HepG2 (cell line): ENCODE results near the gene ZDHHC11. TPM values are rescaled to one million over a fixed set of nuclear protein-coding genes. Genes with fewer than 3 reads are reported as not detected.
A peak's percentile ranks its signal among the peaks of the same experiment; 100 is the strongest.
"Not testable (repeated sequence)": the region's sequence is repeated elsewhere in the genome, so short reads cannot be mapped to it uniquely, and the experiment has no call there.

ENCODE experiments used
- ATAC-seq: fragments of 200-7000 bp; cut with Tn5 transposase; 3 replicates; pipeline ENCODE4 v1.9.1; 2020; ENCODE audit warnings: mild to moderate bottlenecking, moderate library complexity
- BruUV-seq: library from RNA; stranded (reverse); fragments of 400-500 nt; replicated peaks from 2 replicates; lab custom pipeline; 2021; lab: Mats Ljungman, UMichigan
- CTCF ChIA-PET: fragments of 300-600 bp; formaldehyde crosslinking; extraction: SDS; loops from one replicate; lab custom pipeline; 2021; ENCODE audit warnings: low total read pairs, inconsistent platforms, low intra/inter-chr PET ratio; lab: Yijun Ruan, JAX
- POLR2A ChIA-PET: fragments of 350-600 bp; sonication (Branson Sonifier 250); formaldehyde crosslinking; loops from one replicate; lab custom pipeline; 2020; ENCODE audit warnings: antibody characterized with exemption, inconsistent platforms; lab: Yijun Ruan, JAX
- DNase-seq: peaks from one replicate; pipeline ENCODE4 v3.0.0-alpha.2; 2015; ENCODE audit warnings: low spot score
- FAIRE-seq: peaks from 3 replicates; lab custom pipeline; 2011; peaks lifted over from hg19 to GRCh38; lab: Jason Lieb, UNC
- H2AFZ ChIP-seq: one replicate; pipeline ENCODE4 v1.6.1; 2011; ENCODE audit warnings: low read length, inconsistent platforms
- H3K27ac ChIP-seq: fragments of 300-600 bp; 3 replicates; pipeline ENCODE4 v1.8.0; 2011; ENCODE audit warnings: mixed run types, mild to moderate bottlenecking, mixed read lengths, low read length, inconsistent platforms; ENCODE audit not compliant: insufficient read depth; ENCODE audit errors: extremely low read length
- H3K27me3 ChIP-seq, 2 experiments: fragments of 200-600 bp in 1 of 2; 2 replicates in 1 of 2; 3 replicates in 1 of 2; pipeline versions ENCODE4 v1.6.0 to v1.8.0; 2011; ENCODE audit warnings: low read length in 2 of 2, mild to moderate bottlenecking in 2 of 2, moderate library complexity in 2 of 2, inconsistent platforms in 1 of 2; ENCODE audit not compliant: insufficient read depth in 2 of 2, control insufficient read depth in 1 of 2
- H3K36me3 ChIP-seq, 2 experiments: fragments of 200-600 bp in 1 of 2; replicated peaks in 1 of 2; 2 replicates in 1 of 2; 3 replicates in 1 of 2; pipeline versions ENCODE4 v1.5.1 to v1.8.0; 2011; ENCODE audit warnings: low read length in 2 of 2, inconsistent platforms in 1 of 2; ENCODE audit not compliant: insufficient read depth in 2 of 2, control insufficient read depth in 1 of 2
- H3K4me1 ChIP-seq: 2 replicates; pipeline ENCODE4 v1.5.1; 2012; ENCODE audit warnings: low read length, inconsistent platforms; ENCODE audit not compliant: insufficient read depth
- H3K4me2 ChIP-seq: 2 replicates; pipeline ENCODE4 v1.6.0; 2011; ENCODE audit warnings: low read depth, low read length, inconsistent platforms
- H3K4me3 ChIP-seq, 3 experiments: fragments of 200-600 bp in 1 of 3; sonication (generic), shearing (Covaris generic) in 1 of 3; replicated peaks in 1 of 3; 2 replicates each; pipeline ENCODE4 v1.5.1; 2011 to 2016; ENCODE audit warnings: low read length in 3 of 3, inconsistent platforms in 2 of 3, low read depth in 2 of 3, mild to moderate bottlenecking in 2 of 3, control low read depth in 1 of 3, mixed read lengths in 1 of 3; ENCODE audit not compliant: insufficient read depth in 1 of 3
- H3K79me2 ChIP-seq: one replicate; pipeline ENCODE4 v1.6.1; 2011; ENCODE audit warnings: low read length, inconsistent platforms; ENCODE audit not compliant: insufficient read depth
- H3K9ac ChIP-seq: 2 replicates; pipeline ENCODE4 v1.6.0; 2011; ENCODE audit warnings: mild to moderate bottlenecking, low read depth, low read length, inconsistent platforms; ENCODE audit not compliant: insufficient read depth
- H3K9me3 ChIP-seq: 2 replicates; pipeline ENCODE4 v1.5.1; 2012; ENCODE audit warnings: mild to moderate bottlenecking, low read length
- H4K20me1 ChIP-seq: 2 replicates; pipeline ENCODE4 v1.6.0; 2011; ENCODE audit warnings: inconsistent platforms, mild to moderate bottlenecking, low read length, moderate library complexity; ENCODE audit not compliant: insufficient read depth
- CREB1 ChIP-seq, 2 experiments: fragments of 450-650 bp in 1 of 2; IDR thresholded peaks; 2 replicates each; pipeline ENCODE4 v1.6.1; 2016 to 2017; ENCODE audit warnings: control low read depth in 1 of 2, mild to moderate bottlenecking in 1 of 2, missing compliant biosample characterization in 1 of 2, missing genetic modification characterization in 1 of 2
- MBNL3 ChIP-seq: fragments of 250-450 bp; sonication (Bioruptor Pico); conservative IDR thresholded peaks from 2 replicates; pipeline ENCODE4 v1.8.0; 2022; ENCODE audit warnings: mild to moderate bottlenecking, inconsistent platforms
- TBX3 ChIP-seq: fragments of 450-650 bp; IDR thresholded peaks from 2 replicates; pipeline ENCODE4 v1.6.1; 2017; ENCODE audit warnings: antibody characterized with exemption, mild to moderate bottlenecking, inconsistent platforms, borderline replicate concordance
- ZMAT5 ChIP-seq: sonication (generic); formaldehyde crosslinking; IDR thresholded peaks from 2 replicates; pipeline ENCODE4 v1.5.0; 2020; ENCODE audit warnings: mild to moderate bottlenecking, low read depth, missing genetic modification reagents, borderline replicate concordance
- ZNF30 ChIP-seq: sonication (generic); formaldehyde crosslinking; IDR thresholded peaks from 2 replicates; pipeline ENCODE4 v1.5.0; 2020; ENCODE audit warnings: mild to moderate bottlenecking, missing genetic modification reagents
- ZNF737 ChIP-seq: sonication (generic); formaldehyde crosslinking; IDR thresholded peaks from 2 replicates; pipeline ENCODE4 v1.5.0; 2020; ENCODE audit warnings: missing genetic modification reagents, mild to moderate bottlenecking, borderline replicate concordance
- WGBS: methylation state at CpG from one replicate; pipeline ENCODE4 v1.1.6; 2017; ENCODE audit warnings: low lambda C conversion rate; 5-methylcytosine and 5-hydroxymethylcytosine counted together
- in situ Hi-C: cut with HindIII; loops from 2 replicates; pipeline ENCODE4 v1.10.0; 2017; ENCODE audit warnings: low pct_unique_long_range_greater_than_20kb; ENCODE audit not compliant: extremely low pct_ligation_motif_present
- intact Hi-C: fragments of 100-400 bp; cut with micrococcal nuclease; formaldehyde crosslinking; loops from one replicate; pipeline ENCODE4 v1.10.0; 2022; ENCODE audit not compliant: unreplicated experiment
- polyA plus RNA-seq, 8 experiments: library from polyadenylated mRNA; depleted of rRNA in 3 of 8; stranded (reverse) in 7 of 8; unstranded in 1 of 8; fragments of >200 nt; fragmentation: Illumina TruSeq in 4 of 8; extraction: Trizol in 4 of 8; gene quantifications; 2 replicates each; pipeline versions ENCODE4 v1.2.1 to v1.2.3, GENCODE V29; 2011 to 2016; ENCODE audit warnings: low read depth in 4 of 8, missing spikeins in 1 of 8, mixed read lengths in 1 of 8; ENCODE audit not compliant: insufficient read depth in 1 of 8
- total RNA-seq, 5 experiments: library from RNA; depleted of rRNA; stranded (reverse); fragments of >200 nt; fragmentation: Illumina TruSeq; extraction: Trizol; gene quantifications; 2 replicates each; pipeline ENCODE4 v1.2.3, GENCODE V29; 2016; ENCODE audit warnings: low read depth in 1 of 5

The ZDHHC11 gene
- total and polyA plus RNA-seq, 2 of the 13 experiments (the other 11 are each of a cell fraction or from before 2014, with no cell fraction given) = 2.1 to 4.0 TPM

DNA sequence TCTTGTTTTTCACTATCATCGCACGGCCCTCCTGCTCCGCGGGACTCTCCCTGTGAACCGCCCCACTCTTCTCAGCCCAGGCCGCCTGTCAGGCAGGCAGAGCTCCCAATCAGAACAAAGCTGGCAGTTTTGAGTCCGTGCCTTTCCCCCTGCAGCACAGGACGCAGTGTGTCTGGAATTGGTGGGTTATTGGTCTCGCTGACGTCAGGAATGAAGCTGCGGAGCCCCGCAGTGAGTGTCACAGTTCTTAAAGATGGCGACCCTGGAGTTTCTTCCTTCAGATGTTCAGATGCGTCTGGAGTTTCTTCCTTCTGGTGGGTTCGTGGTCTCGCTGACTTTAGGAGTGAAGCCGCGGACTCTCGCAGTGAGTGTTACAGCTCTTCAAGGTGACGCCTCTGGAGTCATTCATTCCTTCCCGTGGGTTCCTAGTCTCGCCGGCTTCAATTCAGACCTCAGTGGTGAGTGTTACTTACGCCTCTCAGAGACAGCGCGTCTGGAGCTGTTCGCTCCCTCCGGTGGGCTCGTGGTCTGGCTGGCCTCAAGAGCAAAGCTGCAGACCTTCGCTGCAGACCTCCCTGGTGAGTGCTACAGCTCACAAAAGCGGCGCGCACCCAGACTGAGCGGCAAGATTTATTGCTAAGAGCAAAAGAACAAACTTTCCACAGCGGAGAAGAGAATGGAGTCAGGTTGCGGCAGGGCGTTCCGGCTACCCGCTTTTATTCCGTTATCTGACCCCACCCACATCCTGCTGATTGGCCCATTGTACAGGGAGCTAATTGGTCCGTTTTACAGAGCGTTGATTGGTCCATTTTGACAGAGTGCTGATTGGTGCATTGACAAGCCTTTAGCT, 73.7 kb downstream of the ZDHHC11 start:
- Histone ChIP-seq H3K79me2 (no peaks in the 10 kb centered on the region), H3K4me3 (no peak overlapping the region), H3K4me2 (no peak overlapping the region), H3K9me3 (no peaks in the 10 kb centered on the region), H4K20me1 (no peaks in the 10 kb centered on the region), H3K27ac (no peak overlapping the region)
- no peak for DNase-seq
- ChIA-PET POLR2A (no interaction called here), CTCF (no interaction called here)
- intact Hi-C loops (no loop called here), in situ Hi-C loops (loop anchor here (10.0 kb wide), 1 partner anchor 92 kb away; no protein-coding TSS in a partner anchor)
- FAIRE-seq = no peak
- ATAC-seq = no peak
- BruUV-seq = no TSS peak
- TF ChIP-seq CREB1 (IDR thresholded peaks at IDR 0.05) = peak; percentile 78
- no peak for TF ChIP-seq CREB1 (CRISPR knock-in tag; IDR thresholded peaks at IDR 0.05)
- no peak for TF ChIP-seq ZMAT5
- TF ChIP-seq, all 625 proteins: peak for 1
- 65% methylated on average over 42 of the region's 42 CpGs for WGBS
- no peak overlapping the region for H2AFZ ChIP-seq
- no peaks in the 10 kb centered on the region for H3K4me1 ChIP-seq
- peaks cover 16 to 22% of the 10 kb centered on the region in 2 experiments for H3K27me3 ChIP-seq
- H3K36me3 ChIP-seq = no peaks in the 10 kb centered on the region
- no peak overlapping the region for H3K9ac ChIP-seq

DNA sequence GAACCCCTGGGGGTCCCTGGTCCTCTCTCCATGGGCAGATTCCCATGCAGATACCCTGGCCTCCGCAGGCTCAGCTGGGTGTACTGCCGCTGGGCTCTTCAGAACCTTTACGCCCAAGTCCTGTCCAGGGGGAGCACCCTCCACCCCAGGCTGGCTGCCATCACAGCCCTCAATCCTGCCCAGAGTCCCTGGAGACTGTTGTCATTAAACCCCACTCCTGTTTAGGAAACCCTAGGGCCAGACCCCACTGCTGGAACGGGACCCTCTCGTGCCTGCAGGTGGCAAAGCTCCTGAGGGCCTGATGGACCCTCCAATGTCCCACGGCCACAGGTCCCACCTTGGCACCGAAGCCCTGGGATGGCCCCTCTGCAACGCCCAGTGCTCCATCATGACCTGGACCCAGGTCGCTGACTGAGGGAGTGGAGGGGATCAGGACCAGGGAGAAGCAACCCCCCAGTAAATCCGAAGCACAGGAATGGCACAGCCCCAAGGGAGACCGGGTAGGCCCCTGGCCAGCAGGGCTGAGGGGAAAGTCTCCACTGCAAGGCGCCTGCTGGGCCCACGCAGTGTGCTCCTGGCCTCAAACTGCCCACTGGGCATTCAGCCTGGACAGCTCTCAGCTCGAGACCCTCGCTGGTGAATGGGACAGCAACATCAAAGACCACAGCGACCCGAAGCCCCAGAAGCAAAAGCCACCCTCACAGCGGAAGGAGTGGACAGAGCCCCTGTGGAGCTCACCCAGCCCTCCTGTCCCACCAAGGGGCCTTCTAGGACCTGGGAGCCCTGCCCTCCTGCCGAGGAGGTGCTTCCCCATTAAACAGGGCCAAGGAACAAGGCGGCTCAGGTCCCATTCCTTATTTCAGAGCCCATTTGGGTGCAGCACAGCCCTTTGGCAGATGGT, 74.6 kb downstream of the ZDHHC11 start:
- Histone ChIP-seq H3K27me3 (peaks cover 16 to 22% of the 10 kb centered on the region in 2 experiments), H3K4me1 (no peaks in the 10 kb centered on the region), H3K4me2 (no peak overlapping the region), H2AFZ (no peak overlapping the region), H3K79me2 (no peaks in the 10 kb centered on the region), H4K20me1 (no peaks in the 10 kb centered on the region), H3K4me3 (no peak overlapping the region), H3K9ac (no peak overlapping the region), H3K27ac (no peak overlapping the region), H3K9me3 (no peaks in the 10 kb centered on the region), H3K36me3 (no peaks in the 10 kb centered on the region)
- TF ChIP-seq MBNL3 (CRISPR knock-in tag) = no peak
- no peak for TF ChIP-seq ZNF30 (CRISPR knock-in tag)
- TF ChIP-seq TBX3 = no peak
- TF ChIP-seq ZNF737 (CRISPR knock-in tag) = no peak
- in situ Hi-C loops = loop anchor here (10.0 kb wide), 1 partner anchor 91 kb away; no protein-coding TSS in a partner anchor
- ChIA-PET POLR2A (no interaction called here), CTCF (no interaction called here)
- WGBS = 11% methylated on average over 13 of the region's 20 CpGs
- ATAC-seq (no peak), FAIRE-seq (no peak), DNase-seq (no peak)
- intact Hi-C loops = no loop called here
- no TSS peak for BruUV-seq

DNA sequence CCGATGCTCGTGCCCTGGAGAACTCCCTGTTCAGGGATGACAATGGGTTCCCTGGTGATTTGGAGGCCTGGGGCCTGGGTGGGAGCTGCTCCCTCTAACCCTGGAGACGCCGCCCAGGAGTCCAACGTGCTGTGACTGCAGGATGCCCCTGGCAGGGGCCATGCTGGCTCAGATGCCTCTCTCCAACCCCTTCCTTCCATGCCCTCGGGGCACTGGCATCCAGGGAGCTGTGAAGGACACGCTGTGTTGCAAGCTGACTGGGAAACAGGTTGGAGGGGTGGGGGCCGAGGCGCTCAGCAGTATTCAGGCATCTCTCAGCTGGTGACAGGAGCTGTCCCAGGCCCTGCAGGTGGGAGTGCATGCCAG, 75.2 kb downstream of the ZDHHC11 start:
- POLR2A ChIA-PET, H3K4me2 ChIP-seq, H3K9ac ChIP-seq, BruUV-seq, FAIRE-seq, H2AFZ ChIP-seq, H3K9me3 ChIP-seq, H3K4me1 ChIP-seq, H3K4me3 ChIP-seq, H3K36me3 ChIP-seq, DNase-seq, intact Hi-C loops, ATAC-seq, CTCF ChIA-PET, H3K27ac ChIP-seq, H3K79me2 ChIP-seq, H4K20me1 ChIP-seq: not testable (repeated sequence)
- 39% methylated on average over 4 of the region's 9 CpGs for WGBS
- in situ Hi-C loops = loop anchor here (10.0 kb wide), 1 partner anchor 91 kb away; no protein-coding TSS in a partner anchor
- H3K27me3 ChIP-seq = peaks cover 16 to 22% of the 10 kb centered on the region in 2 experiments
